ENCODE results near the gene FUT3. TPM values are rescaled to one million over a fixed set of nuclear protein-coding genes. Genes with fewer than 3 reads are reported as not detected.
A peak's percentile ranks its signal among the peaks of the same experiment; 100 is the strongest.

The FUT3 gene
- total and polyA plus RNA-seq, 9 of the 15 experiments (the other 6 are each of a cell fraction or from before 2014, with no cell fraction given): 0.09 TPM; not detected in 8

GRCh38 chr19:5803752-5804515 lies 47.3 kb downstream of the FUT3 start (continued):
- TF ChIP-seq, protein P1, sequence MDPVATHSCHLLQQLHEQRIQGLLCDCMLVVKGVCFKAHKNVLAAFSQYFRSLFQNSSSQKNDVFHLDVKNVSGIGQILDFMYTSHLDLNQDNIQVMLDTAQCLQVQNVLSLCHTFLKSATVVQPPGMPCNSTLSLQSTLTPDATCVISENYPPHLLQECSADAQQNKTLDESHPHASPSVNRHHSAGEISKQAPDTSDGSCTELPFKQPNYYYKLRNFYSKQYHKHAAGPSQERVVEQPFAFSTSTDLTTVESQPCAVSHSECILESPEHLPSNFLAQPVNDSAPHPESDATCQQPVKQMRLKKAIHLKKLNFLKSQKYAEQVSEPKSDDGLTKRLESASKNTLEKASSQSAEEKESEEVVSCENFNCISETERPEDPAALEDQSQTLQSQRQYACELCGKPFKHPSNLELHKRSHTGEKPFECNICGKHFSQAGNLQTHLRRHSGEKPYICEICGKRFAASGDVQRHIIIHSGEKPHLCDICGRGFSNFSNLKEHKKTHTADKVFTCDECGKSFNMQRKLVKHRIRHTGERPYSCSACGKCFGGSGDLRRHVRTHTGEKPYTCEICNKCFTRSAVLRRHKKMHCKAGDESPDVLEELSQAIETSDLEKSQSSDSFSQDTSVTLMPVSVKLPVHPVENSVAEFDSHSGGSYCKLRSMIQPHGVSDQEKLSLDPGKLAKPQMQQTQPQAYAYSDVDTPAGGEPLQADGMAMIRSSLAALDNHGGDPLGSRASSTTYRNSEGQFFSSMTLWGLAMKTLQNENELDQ (CRISPR knock-in tag; IDR thresholded peaks at IDR 0.05; ENCODE audit: borderline replicate concordance): no peak
- no peak for TF ChIP-seq ZBTB26 (CRISPR knock-in tag; IDR thresholded peaks at IDR 0.05)
- TF ChIP-seq OTX1 (CRISPR knock-in tag; IDR thresholded peaks at IDR 0.05): no peak
- TF ChIP-seq ZNF232 (CRISPR knock-in tag; IDR thresholded peaks at IDR 0.05): peak; percentile 99
- no peak for TF ChIP-seq POLR2A (conservative IDR thresholded peaks at IDR 0.05)
- no peak for TF ChIP-seq ZNF3 (CRISPR knock-in tag; IDR thresholded peaks at IDR 0.05)
- no peak for TF ChIP-seq E4F1 (CRISPR knock-in tag; IDR thresholded peaks at IDR 0.05; ENCODE audit: borderline replicate concordance)
- no peak for TF ChIP-seq DIDO1 (tag; IDR thresholded peaks at IDR 0.05; ENCODE audit: low read depth)
- no peak for TF ChIP-seq ZNF197 (CRISPR knock-in tag; IDR thresholded peaks at IDR 0.05; ENCODE audit: low read depth)
- TF ChIP-seq, protein P2, sequence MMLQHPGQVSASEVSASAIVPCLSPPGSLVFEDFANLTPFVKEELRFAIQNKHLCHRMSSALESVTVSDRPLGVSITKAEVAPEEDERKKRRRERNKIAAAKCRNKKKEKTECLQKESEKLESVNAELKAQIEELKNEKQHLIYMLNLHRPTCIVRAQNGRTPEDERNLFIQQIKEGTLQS (IDR thresholded peaks at IDR 0.05): no peak
- TF ChIP-seq, protein P2 (CRISPR knock-in tag; conservative IDR thresholded peaks at IDR 0.05): no peak
- TF ChIP-seq FOS (IDR thresholded peaks at IDR 0.05; ENCODE audit: extremely low read depth, insufficient read length): no peak
- TF ChIP-seq TEAD1 (CRISPR knock-in tag; IDR thresholded peaks at IDR 0.05): peak in 1 of 2 experiments; percentile 98; a peak in 2 of 4 replicates
- no peak for TF ChIP-seq HNRNPH1 (optimal IDR thresholded peaks at IDR 0.05; ENCODE audit: low read depth, low read length)
- TF ChIP-seq NFE2L1 (tag; IDR thresholded peaks at IDR 0.05; ENCODE audit: borderline replicate concordance, low read depth): no peak
- TF ChIP-seq TSC22D4 (tag; IDR thresholded peaks at IDR 0.05): no peak
- TF ChIP-seq NR4A1 (CRISPR knock-in tag; IDR thresholded peaks at IDR 0.05): no peak
- TF ChIP-seq NR4A1 (tag; IDR thresholded peaks at IDR 0.05): no peak
- no peak for TF ChIP-seq ZNF146 (CRISPR knock-in tag; IDR thresholded peaks at IDR 0.05; ENCODE audit: unreplicated experiment)
- no peak for TF ChIP-seq PCBP2 (IDR thresholded peaks at IDR 0.05; ENCODE audit: low read depth, low read length, poor library complexity, severe bottlenecking)
- TF ChIP-seq L3MBTL2 (IDR thresholded peaks at IDR 0.05): peak; percentile 99
- TF ChIP-seq KDM2B (CRISPR knock-in tag; IDR thresholded peaks at IDR 0.05): no peak

Measured in K562 (cell line).